Fibroblast of the conjunctiva (primary cell): ENCODE measurements around the gene RBM38.
"Not testable (repeated sequence)": the region's sequence is repeated elsewhere in the genome, so short reads cannot be mapped to it uniquely, and the experiment has no call there.

Experiments used
- DNase-seq: peaks from one replicate; pipeline ENCODE4 v3.0.0-alpha.2; 2010; ENCODE audit warnings: low read depth

The RBM38 gene

DNA sequence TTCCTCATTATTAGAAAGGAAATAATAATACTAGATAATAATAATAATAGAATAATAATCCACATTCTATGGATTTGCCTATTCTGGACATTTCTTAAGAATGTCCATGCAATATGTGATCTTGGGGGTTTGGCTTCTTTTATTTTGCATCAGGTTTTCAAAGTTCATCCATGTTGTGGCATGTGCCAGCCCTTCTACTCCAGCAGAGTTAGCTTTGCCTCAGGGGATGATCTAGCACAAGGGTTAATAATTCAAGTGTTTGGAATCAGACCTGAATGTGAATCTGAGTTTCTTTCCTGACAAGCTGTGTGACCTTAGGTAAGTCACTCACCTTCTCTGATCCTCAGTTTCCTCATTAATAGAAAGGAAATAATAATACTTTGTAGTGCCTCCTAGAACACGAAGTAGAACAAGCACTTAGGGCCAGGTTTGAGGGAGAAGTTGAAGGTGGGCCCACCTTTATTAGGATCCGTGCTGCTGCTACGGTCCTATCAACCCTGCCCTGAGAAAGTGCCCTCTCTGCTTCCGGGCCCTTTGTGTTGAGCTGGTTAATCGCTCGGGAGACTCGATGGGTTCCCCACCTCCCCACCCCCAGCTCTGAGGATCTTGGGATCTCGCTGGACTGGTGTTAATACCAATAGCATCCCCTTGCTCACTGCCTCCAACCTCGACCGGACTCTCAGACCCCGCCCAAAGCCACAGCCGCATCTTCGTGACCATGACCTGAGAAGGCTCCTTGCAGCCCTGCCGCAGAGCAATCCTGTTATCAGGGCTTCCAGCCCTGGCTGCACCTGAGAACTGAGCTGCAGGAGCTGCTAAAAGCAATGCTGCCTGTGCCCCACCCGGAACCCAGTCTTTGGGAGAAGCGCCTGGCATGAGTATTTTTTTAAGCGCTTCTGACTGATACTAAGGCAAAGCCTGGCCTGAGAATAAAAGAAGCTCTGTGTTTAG lies 26.9 kb downstream of the RBM38 start:
- DNase-seq: no peak

DNA sequence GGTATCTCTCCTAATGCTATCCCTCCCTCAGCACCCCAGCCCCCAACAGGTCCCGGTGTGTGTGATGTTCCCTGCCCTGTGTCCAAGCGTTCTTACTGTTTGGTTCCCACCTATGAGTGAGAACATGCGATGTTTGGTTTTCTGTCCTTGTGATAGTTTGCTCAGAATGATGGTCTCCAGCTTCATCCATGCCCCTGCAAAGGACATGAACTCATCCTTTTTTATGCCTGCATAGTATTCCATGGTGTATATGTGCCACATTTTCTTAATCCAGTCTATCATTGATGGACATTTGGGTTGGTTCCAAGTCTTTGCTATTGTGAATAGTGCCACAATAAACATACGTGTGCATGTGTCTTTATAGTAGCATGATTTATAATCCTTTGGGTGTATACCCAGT lies 28.3 kb downstream of the RBM38 start:
- not testable (repeated sequence) for DNase-seq

DNA sequence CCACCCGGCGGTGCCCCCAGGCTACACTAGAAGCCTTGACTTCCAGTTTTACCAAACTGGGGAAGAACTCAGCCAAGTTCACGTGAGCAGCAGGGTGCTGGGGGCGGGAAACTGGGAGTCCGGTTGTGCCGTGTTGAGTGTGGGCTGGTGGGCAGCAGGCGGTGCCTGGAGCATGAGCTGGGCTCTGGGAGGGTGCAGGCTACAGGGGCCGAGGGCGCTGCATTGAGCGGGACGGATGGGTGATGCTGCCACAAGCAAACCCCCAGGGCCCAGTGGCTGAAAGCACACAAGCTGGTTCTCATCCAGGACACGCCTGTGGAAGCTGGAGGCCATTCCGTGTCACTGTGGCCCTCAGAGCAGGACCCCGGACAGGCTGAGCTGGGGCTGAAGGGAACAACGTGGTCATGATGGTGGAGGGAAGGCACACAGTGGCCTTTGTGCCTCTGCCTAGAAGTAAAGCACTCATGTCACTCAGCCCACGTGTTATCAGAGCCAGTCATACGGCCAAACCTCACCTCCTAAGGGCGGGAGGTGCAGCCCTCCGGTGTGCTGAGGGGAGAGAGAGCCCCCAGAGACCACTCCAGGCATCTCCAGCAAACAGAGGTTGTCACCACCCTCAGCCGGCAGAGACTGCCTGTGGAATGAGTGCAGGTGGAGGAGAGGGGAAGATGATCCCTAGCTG lies 29.5 kb downstream of the RBM38 start:
- no peak for DNase-seq

DNA sequence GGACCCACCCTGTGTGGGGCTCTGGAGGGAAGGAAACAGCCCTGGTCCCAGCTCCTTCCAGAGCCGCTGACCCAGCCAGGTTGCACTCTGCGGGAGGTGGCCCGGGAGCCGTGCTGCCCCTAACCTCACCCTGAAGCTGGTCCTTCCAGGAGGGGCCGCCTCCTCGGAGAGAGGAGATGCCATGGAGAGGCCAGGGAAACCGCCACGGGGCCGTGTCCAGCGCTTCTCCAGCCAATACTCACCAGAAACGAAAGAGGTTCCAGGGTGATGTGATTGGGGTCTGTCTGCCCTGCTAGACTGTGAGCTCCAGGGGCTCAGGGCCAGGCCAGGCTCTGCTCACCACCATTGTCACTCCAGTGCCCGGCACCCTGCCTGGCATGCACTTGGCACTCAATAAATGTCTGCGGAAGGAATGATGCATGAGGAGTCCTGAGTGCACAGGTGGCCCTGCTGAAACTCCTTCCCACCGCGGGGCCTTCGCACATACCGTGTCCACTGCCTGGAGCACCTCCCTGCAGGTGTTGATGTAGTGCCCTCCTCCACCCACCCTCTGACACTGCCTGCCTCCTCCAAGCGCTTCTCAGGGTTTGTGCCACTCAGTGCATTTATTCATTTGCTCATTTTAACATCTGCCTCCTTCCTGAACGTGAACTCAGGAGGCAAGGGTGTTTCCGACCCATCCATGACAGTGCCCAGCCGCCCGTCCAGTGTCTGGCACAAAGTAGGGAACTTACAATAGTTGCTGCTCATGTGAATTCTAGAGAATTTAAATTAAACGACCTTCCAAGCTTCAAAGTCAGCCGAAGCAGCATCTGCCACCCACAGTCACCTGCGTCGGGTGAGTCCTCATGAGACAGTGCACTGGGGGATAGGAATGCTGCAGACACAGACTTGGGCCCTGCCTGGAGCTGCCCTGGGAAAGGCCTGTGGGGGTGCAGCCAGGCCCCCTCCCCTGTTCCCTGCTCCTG lies 30.3 kb downstream of the RBM38 start:
- no peak for DNase-seq

DNA sequence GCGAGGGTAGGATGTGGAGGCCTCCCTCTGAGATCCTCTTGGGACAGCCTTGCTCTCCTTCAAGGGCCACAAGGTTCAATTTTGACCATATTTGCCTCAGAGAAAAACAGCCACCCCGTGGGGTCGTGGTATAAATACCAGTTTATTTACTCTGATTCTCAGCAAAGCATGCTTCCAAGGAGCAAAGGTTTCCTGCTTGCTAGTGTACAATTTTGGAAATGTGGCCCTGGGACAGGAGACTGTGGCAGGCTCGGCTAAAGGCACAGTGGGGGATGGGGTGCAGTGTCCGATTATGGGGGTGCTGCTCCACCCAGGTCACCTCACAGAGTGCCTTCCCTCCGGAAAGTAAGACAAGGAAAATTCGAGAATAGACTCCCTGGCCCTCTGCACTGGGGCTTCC lies 31.1 kb downstream of the RBM38 start:
- no peak for DNase-seq

DNA sequence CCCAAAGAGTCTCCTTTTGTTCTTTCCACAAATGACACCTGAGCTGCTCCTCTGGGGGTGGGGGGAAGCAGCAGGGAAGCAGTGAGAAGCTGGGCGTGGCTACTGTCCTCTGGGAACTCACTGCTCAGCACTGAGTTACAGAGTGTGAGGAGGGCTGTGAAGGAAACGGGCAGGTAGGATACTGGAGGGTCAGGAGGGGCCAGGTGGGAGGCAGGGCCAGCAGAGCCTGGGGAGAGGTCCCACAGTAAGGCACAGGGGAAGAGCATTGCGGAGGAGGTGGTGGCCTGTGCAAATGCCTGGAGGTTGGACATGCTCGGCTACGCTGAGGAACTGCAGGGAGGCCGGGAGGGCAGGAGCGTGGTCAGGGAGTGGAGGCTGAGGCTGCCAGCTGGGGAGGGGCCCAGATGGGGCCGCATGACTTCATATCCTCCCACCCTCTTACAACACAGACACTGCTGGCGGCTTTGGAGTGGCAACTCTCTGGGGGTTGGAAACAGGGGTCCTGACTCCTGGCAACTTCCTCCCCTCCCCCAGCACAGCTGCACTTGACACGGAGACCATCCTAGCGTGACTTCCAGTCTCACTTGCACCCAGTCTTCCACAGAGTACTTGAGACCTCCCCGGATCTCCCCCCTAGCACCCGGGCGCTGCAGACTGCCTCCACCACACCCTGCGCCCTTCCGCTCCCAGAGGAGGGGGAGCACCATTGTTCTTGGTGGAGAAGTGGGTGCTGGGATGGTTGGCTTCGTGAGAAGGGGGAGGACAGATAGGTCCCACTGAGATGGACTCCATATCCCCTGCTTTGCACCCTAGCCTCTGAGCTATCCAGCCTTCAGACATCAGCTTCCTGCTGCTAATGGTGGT lies 34.2 kb downstream of the RBM38 start:
- no peak for DNase-seq

DNA sequence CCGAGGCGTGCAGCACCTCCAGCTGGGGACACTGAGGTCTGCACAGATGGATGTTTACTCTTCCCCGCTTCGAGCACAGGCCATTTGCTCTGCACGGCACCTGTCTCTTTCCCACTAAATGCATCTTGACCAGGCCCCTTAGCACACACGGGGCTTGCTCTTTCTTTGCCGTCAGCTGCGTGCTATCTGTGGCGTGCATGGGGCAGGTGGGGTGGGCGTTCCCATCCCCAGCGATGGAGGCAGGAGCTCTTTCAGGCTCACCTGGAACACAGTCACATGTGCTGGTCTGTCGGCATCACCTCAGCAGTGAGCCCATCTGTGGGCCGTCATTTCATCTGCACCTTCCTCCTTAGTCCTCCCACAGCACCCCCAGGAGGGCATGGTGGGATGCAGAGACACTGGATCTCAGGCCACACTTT lies 35.1 kb downstream of the RBM38 start:
- no peak for DNase-seq

DNA sequence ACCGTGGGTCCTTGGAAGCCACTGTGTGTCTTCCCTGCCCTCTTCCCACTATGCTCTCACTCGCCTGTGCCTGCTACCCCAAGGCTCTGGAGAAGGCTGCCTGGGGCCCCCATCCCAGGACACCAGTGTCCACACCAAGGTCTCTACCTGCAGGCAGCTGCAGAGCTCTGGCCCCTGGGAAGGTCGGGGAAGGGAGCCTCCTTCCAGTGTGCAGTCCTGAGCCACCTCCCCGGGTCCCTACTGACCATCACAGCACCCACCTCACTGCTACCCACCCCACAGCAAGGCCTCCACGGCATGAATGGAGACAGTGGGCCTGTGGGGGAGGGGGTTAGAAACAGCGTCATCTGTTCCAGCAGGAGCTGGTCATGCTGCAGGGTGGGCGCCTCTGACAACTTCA lies 35.6 kb downstream of the RBM38 start:
- DNase-seq: no peak

DNA sequence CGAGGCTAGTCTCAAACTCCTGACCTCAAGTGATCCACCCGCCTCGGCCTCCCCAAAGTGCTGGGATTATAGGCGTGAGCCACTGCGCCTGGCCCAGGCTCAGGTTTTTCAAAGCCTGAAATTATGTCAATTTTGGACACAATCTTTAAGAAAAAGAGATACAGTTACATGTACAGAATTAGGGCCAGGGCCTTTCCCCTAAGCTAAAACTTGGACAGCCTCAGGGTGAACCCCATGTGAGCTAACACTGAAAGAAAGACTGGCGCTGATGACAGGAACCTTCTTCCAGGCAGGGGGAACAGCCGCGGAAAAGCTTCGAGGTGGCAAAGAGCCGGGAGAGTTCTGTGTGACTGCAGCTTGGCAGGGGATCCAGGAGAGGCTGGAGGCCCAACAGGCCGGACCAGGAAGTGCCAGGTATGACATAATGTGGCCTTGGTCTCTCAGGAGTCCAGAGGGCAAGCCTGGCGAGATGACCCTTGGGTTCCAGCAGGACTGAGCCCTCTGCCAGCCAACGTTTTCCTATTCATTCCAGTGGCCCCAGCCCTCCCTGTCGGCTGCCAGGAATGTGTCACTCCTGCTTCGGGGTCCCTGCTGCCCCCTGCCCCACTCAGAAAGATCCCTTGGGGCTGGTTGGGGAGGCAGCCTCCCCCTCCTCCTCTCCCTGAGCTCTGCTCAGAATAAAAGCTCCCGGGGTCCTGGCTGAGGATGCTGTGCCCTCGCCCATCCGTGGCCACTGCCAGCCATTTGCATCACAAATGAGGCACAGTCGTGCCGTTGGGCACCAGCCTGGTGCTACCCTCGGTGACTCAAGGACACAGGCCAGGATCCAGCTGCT lies 37.3 kb downstream of the RBM38 start:
- no peak for DNase-seq

DNA sequence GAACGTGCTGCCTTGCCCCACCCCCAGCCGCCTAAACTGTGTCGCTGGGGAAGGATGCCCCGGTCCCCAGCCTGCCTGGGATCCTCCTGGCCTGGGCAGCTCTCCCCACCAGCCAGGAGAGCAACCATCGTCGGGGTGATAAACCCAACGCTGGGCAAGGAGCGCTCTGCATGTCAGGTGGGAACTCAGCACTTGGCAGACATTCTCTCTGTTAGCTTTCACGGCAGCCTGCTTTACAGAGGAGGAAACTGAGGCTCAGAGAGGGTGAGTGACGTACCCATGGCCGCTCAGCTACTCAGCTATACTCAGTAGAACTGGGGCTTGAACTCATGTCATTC lies 37.9 kb downstream of the RBM38 start:
- no peak for DNase-seq

DNA sequence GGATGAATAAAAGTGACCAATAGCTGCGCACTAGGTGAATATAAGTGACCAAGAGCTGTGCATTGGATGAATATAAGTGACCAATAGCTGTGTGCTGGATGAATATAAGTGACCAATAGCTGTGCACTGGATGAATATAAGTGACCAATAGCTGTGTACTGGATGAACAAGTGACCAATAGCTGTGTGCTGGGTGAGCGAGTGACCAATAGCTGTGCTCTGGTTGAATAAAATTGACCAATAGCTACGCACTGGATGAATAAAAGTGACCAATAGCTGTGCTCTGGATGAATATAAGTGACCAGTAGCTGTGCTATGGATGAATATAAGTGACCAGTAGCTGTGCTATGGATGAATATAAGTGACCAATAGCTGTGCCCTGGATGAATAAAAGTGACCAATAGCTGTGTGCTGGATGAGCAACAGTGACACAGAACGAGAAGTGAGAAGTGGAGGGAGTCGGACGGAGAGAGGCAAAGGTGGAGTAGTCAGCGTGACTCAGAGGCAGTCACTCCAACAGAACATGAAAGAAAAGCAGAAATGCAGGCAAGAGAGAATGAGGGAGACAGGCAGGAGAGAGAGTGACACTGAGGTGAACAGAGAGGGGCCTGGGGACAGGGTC lies 38.5 kb downstream of the RBM38 start:
- DNase-seq: no peak

DNA sequence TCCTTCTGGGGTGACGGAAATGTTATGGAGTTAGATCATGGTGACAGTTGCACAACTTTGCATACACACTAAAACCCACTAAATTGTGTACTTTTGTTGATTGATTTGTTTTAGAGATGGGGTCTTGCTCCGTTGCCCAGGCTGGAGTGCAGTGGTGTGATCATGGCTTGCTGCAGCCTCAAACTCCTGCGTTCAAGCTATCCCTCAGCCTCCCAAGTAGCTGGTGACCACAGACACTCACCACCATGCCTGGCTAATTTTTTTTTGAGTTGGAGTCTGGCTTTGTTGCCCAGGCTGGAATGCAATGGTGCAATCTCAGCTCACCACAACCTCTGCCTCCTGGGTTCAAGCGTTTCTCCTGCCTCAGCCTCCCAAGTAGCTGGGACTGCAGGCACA lies 39.0 kb downstream of the RBM38 start:
- DNase-seq: not testable (repeated sequence)

DNA sequence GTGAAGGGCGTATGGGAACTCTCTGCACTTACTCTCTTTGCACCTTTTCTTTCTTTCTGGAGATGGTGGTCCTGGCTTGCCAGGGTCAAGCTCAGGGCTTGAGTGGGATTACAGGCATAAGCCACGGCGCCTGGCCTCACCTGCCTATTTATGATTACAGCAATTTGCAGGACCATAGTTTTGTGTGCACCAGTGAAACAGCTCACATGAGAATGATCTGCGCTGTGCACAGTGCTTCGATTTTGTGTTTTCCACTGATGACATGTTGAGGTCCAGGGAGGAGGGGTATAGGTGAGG lies 40.3 kb downstream of the RBM38 start:
- no peak for DNase-seq

DNA sequence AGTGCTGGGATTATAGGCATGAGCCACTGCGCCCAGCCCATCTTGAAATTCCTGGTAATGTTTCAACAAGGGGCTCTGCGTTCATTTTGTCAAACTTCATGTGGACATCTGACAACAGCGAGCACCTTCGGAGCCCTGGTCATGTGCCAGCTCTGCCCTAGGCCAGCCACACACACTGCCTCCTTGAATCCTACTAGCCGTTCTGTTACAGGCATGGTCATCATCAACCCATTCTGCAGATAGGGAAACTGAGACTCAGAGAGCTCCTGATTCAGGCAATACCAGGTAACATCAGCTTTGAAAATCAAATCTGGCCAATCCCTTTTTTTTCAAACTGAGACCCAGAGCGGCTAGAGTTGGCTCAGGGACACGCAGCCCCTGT lies 41.3 kb downstream of the RBM38 start:
- DNase-seq: no peak

DNA sequence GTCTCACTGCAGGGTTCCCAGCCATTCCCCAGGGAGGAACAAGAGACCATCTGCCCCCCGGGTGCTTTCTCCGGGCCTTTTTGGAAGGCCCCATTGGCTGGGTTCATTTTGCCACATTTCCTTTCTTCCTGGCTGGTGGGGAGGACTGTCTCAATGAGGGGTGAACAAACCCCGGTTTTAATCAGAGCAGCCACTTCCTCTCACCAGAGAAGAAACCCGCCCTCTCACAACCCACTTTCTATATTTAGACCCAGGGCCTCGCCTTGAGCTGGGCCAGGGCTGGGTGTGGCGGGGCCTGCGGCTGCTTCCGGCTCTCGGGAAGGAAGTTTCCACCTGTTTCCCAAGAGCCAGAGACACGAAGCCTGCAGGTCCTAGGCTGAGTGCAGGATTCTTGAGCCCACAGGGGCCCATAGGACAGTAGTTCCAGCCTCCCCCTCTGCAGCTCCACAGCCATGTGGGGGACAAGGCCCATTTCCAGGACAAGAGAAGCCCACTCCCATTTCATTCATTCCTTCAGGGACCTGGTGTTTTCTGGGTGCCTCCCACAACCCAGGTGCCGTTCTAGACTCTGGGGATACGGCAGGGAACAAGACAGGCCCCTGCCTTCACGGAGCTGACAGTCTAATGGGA lies 41.8 kb downstream of the RBM38 start:
- DNase-seq: no peak

DNA sequence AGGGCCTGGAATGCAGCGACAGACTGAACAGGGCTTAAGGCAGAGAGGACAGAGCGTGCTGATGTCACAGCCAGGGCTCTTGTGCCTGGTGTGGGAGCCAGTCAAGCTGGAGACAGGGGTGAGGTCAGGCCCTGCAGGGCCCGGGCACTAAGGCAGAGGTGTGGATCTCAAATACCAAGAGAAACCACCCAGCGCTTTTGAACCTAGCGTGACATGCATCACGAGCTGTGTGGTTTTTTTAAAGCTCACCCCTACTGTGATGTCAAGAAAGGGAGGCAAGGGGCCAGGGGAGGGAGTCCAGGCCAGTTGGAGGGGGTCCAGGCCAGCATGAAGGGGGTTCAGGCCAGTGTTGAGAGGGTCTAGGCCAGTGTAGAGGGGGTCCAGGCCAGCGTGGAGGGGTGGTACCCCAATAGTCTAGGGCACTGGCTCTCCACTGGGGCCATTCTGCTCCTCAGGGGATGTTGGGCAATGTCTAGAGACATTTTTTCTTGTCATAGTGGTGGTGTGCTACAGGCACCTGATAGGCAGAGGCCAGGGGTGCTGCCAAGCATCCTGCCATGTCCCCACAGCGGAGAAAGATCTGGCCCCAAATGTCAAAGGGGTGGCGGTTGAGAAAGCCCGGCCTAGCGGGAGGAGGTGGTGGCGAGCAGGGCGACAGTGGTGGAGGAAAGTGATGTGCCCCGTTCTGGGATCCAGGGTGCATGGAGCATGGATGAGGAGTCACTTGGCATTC lies 42.6 kb downstream of the RBM38 start:
- DNase-seq: no peak

DNA sequence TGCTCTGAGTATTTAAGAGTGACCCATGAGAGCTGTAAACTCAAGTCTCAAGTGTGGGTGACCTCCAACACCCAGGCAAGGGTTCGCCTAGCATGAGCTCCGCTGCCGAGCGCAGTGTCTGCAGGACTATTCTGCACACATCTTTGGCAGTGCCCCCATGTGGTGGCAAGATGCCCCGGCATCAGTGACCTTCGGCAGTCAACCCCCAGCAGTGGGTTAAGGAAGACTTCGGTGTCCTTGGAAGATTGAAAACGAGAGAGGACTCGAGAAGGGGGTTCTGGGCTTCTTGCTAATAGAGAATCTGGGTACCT lies 43.1 kb downstream of the RBM38 start:
- DNase-seq: no peak

DNA sequence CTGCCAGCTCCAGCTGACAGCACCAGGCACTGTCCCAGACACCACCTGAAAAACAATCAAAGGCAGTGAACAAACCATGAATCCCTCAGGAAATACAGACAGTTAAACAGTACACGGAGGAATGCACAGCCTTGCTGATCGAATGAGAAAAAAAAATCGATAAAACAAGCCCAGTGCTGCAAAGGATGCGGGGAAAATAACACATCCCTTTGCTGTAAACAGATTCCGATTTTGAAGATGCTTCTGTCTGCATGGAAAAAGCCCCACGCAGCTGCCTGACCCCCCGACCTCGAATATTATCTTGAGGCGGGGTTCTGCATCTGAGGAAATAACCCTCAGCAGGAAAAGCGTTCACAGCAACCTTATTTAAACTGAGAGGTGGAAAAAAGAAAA lies 43.9 kb downstream of the RBM38 start:
- DNase-seq: no peak

DNA sequence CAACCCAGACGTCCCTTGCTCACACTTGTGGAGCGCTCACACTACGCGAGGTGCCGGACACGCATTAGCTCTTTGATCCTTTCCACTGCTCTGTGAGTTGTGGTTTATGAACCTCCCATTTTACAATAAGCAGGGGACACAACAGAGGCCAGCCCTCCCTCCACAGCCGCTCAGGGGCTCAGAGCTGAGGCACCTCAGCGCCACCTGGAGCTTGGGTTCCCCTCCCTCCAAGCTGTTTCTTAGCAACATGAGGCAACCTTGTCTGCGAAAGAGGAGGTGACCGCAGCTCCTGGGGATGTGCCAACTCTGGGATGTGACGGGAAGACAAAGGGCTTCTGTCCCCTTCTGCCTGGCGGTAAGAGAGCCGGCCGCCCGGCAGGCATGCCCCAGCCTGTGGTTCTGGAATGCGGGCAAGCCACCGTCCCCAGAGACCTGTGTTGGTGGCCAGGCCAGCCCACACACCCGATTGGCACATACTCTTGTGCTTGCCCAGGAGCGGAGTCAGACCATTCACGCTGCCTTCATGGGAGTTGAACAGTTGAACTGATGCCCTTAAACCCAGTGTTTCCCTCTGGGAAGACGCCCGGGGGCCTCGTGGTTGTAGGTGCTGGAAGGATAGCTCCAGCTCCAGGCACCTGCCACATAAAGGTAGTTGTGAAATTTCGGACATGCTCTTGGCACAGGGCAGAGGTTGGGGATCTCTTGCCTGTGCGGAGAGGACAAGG lies 44.5 kb downstream of the RBM38 start:
- no peak for DNase-seq
